AG10803 (cell line): ENCODE measurements around the gene CASKIN1.

ENCODE experiments used
- DNase-seq: peaks from one replicate; pipeline ENCODE4 v3.0.0; 2010; ENCODE audit warnings: low read depth
- H3K4me3 ChIP-seq: 2 replicates; pipeline ENCODE4 v1.5.1; 2011; ENCODE audit warnings: mild to moderate bottlenecking, low read length, control low read depth
- TF ChIP-seq, protein P1 (sequence below): conservative IDR thresholded peaks from 2 replicates; pipeline ENCODE4 v1.5.1; 2011; ENCODE audit warnings: mild to moderate bottlenecking, low read length, control low read depth, inconsistent platforms

The CASKIN1 gene

DNA sequence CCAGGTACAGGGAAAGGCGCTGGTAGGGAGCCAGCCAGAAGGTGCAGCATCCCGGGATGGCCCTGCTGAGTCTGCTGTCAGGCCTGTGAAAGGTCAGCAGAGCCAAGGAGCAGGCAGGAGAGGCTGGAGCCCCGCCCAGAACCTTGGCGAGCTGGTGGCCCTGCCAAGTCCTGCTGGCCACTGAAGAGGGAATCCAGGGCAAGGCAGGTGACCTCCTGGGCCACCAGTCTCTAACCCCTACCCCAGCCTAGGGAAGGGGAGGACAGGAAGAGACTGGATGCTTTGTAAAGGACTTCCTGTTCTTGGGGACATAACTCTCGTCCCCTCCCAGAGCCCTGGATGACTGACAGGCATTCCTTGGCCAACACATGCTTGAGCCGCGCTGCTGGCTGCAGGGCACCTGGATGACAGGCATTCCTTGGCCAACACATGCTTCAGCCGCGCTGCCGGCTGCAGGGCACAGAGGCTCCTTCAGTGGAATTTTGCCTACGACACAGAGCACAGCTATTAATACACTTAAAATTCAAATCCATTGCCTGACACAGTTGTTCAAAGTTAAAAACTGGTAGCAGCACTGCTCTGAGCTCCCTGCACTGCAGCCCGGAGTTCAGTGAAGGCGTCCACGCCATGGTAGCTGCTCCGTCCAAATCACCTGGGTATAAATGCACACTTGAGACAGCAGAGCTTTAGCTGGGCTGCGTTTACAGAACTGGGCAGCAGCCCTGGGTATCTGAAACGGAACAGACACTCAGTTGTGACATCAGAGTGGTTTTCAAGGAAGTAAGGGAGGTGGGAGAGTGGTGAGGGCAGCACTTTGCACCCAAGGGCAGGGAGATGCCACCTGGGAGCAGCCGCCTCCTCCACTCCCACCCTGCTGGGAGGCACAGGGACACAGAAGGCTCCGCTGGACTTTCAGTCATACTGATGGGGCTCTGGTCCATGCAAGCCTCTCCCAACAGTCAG lies 16.2 kb upstream of the CASKIN1 start:
- DNase-seq = no peak
- peak overlapping the region; percentile 60 for H3K4me3 ChIP-seq
- TF ChIP-seq, protein P1, sequence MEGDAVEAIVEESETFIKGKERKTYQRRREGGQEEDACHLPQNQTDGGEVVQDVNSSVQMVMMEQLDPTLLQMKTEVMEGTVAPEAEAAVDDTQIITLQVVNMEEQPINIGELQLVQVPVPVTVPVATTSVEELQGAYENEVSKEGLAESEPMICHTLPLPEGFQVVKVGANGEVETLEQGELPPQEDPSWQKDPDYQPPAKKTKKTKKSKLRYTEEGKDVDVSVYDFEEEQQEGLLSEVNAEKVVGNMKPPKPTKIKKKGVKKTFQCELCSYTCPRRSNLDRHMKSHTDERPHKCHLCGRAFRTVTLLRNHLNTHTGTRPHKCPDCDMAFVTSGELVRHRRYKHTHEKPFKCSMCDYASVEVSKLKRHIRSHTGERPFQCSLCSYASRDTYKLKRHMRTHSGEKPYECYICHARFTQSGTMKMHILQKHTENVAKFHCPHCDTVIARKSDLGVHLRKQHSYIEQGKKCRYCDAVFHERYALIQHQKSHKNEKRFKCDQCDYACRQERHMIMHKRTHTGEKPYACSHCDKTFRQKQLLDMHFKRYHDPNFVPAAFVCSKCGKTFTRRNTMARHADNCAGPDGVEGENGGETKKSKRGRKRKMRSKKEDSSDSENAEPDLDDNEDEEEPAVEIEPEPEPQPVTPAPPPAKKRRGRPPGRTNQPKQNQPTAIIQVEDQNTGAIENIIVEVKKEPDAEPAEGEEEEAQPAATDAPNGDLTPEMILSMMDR = no peak

GRCh38 chr16:2211923-2212347 lies 15.5 kb upstream of the CASKIN1 start:
- H3K4me3 ChIP-seq = no peak overlapping the region
- TF ChIP-seq, protein P1 = no peak
- no peak for DNase-seq

DNA sequence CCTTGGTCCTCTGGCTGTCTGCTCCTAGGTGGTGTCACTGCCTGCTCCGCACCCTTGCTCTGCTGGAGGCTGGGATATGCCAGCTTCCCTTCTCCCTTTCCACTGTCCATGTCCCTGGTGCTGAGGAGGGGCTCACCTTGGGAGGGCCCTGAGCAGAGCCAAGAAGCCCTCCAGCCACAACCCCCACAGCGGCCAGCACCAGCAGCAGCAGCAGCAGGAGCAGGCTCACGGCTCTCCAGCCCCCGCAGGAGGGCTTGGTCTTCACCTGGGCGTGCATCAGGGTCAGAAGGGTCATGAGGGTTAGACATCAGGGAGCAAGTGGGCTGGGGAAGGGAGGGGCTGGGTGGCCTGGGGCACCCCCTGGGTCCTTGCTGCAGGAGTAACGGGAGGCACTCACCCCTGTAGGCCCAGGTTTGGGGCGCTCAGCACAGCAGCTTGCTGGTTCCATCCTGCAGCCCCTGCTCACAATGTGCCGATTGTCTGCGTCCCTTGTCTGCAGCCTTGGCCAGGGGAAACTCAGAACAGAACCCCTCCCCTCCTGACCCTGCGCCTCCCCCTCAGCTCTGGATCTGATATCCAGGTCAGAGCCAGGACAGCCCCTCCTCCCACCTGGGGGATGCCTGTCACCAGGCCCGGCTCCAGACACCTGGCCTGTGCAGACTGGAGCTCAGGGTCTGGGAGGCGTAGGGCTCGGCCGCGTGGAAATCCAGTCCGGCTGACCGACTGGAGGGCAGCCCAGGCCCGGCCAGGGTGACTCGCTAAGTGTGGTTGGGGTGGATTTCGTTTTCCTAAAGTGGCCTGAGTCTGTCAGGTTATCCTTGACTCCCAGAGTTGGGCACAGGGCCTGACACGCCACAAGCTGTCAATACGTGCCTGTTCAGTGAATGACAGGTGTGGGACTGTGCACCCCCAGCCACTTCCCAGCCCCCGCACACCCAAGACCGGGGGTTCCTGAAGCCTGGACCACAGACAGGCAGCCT lies 14.3 kb upstream of the CASKIN1 start, which contains the start of gene BRICD5:
Gene BRICD5 (minus strand): TSS at position 478 of the 980 bp plus-strand sequence. CDS start 30 bp downstream, at position 448.
- TF ChIP-seq, protein P1 = no peak
- H3K4me3 ChIP-seq = no peak within 1 kb of the TSS
- no peak for DNase-seq

DNA sequence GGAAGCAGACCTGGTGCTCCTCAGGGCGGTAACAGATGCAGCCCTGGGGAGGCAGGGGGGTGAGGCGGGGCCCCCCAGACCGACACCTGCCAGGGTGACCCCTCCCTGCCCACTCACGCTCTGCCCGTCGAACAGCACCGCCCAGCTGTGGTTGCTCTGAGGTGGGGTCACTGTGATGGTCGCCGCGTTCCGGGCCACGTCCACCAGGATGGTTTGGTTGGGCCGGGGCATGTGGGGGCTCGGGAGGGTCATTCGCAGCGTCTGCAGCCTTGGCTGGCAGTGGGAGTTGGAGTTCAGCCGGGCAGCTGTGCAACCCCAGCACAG lies 13.6 kb upstream of the CASKIN1 start:
- H3K4me3 ChIP-seq = no peak overlapping the region
- TF ChIP-seq, protein P1 = no peak
- no peak for DNase-seq

DNA sequence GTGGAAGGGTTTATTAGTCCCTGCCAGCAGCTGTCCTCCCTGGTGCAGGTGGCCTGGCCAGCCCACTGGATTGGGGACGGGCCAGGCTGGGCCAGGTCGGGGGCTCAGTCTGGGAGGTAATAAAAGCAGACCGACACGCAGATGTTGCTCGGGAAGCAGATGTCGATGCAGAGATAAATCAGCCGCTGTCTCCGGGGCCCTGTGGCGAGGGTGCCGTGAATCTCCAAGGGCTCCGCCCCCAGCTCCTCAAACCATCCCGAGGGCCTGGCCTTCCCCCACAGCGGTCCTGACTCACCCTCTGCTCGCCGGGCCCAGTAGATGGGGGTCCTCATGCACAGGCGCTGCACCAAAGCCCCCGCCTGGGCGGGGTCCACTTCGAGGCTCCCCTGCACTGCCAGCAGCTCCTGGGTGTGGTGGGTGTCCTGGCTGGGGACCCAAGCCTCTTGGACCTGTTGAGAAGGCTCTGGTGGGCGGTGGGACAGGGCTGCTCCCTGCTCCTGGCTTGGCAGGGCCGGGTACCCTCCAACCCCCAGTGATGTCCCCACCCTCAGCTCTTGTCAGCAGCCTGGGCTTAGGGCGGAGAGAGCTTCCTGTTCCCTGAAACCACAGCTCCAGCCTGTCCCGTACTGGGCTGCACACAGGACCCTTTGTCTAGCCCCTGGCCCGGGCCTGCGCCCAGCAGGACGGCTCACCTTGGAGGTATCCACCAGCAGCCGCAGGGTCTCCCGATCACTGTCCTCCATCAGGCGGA lies 13.0 kb upstream of the CASKIN1 start:
- DNase-seq = no peak
- TF ChIP-seq, protein P1 = no peak
- no peak overlapping the region for H3K4me3 ChIP-seq

DNA sequence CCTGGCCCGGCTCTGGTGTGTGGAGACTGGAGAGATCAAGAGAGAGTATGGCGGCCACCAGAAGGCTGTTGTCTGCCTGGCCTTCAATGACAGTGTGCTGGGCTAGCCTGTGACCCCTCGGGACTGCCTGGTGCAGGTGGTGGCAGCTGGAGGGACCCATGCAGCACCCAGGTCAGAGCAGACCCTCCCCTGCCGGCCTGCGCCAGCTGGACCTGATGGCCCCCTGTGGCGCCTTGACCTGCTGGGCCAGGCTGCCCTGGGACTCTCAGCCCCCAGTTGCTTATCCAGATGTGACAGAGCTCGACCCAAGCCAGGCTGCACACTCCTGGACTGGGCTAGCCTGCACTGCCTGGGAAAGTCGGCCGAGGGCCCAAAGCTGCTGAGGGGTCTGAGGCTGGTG lies 12.4 kb upstream of the CASKIN1 start:
- TF ChIP-seq, protein P1 = no peak
- H3K4me3 ChIP-seq = no peak overlapping the region
- DNase-seq = no peak
